Tibial artery (tissue), 4 donors: ENCODE results near the gene THBD.

ENCODE experiments used
- DNase-seq, 2 donors: peaks; one replicate each; pipeline ENCODE4 v3.0.0-alpha.2; 2019
- H3K27ac ChIP-seq, 2 donors: fragments of 200-600 bp; sonication (generic) in 1 of 2; 1 replicate in 1 of 2; 2 replicates in 1 of 2; pipeline ENCODE4 v1.5.1; 2018 to 2019; ENCODE audit warnings: mild to moderate bottlenecking in 1 of 2
- H3K27me3 ChIP-seq, 2 donors: fragments of 200-600 bp; sonication (generic) in 1 of 2; one replicate each; pipeline versions ENCODE4 v1.5.1 to v1.6.0; 2016 to 2019
- H3K36me3 ChIP-seq, 3 donors: fragments of 200-600 bp; sonication (generic) in 2 of 3; one replicate each; pipeline ENCODE4 v1.5.1; 2016 to 2019; ENCODE audit warnings: mild to moderate bottlenecking in 2 of 3
- H3K4me1 ChIP-seq, 4 donors: fragments of 200-600 bp; sonication (generic) in 2 of 4; 1 replicate in 3 of 4; 2 replicates in 1 of 4; pipeline ENCODE4 v1.5.1; 2016 to 2019
- H3K4me3 ChIP-seq, 2 donors: fragments of 200-600 bp; sonication (generic) in 1 of 2; 1 replicate in 1 of 2; 2 replicates in 1 of 2; pipeline ENCODE4 v1.5.1; 2018 to 2019; ENCODE audit warnings: mild to moderate bottlenecking in 2 of 2
- H3K9me3 ChIP-seq, 3 donors: fragments of 200-600 bp; sonication (generic) in 1 of 3; one replicate each; pipeline ENCODE4 v1.5.1; 2016 to 2019
- CTCF ChIP-seq, 2 experiments: fragments of 200-600 bp in 1 of 2; fragments of 450-650 bp in 1 of 2; IDR thresholded peaks; one replicate each; pipeline ENCODE4 v1.5.1; 2017 to 2019; ENCODE audit warnings: antibody characterized with exemption in 2 of 2, mild to moderate bottlenecking in 1 of 2, moderate library complexity in 1 of 2
- intact Hi-C: fragments of 100-400 bp; cut with DNase I; formaldehyde crosslinking; loops from one replicate; pipeline ENCODE4 v1.15.0; 2023; ENCODE audit warnings: low total_unique reads

THBD gene

GRCh38 chr20:23039136-23039875 is 10.2 kb downstream of the THBD start:
- H3K36me3 ChIP-seq: no peaks in the 10 kb centered on the region
- H3K27ac ChIP-seq: no peak overlapping the region
- H3K4me1 ChIP-seq: peaks cover 0 to 8% (median 5%) of the 10 kb centered on the region in 4 donors
- peaks cover 0 to 26% of the 10 kb centered on the region in 2 donors for H3K27me3 ChIP-seq
- DNase-seq: no peak
- no peak overlapping the region for H3K4me3 ChIP-seq
- no peaks in the 10 kb centered on the region for H3K9me3 ChIP-seq
- intact Hi-C loops: no loop called here
- no peak for TF ChIP-seq CTCF (IDR thresholded peaks at IDR 0.05)

- intact Hi-C loops: no loop called here
- Histone ChIP-seq H3K27ac (no peak overlapping the region), H3K9me3 (no peaks in the 10 kb centered on the region), H3K36me3 (no peaks in the 10 kb centered on the region), H3K4me3 (no peak overlapping the region), H3K4me1 (peaks cover 0 to 8% (median 5%) of the 10 kb centered on the region in 4 donors), H3K27me3 (peaks cover 0 to 26% of the 10 kb centered on the region in 2 donors)
- no peak for DNase-seq
- TF ChIP-seq CTCF (IDR thresholded peaks at IDR 0.05): no peak
These were observed 12.4 kb downstream of the THBD start for GRCh38 chr20:23037017-23037481.

GRCh38 chr20:23036371-23036770 is 13.1 kb downstream of the THBD start:
- no peak for DNase-seq
- no peak overlapping the region for H3K4me3 ChIP-seq
- intact Hi-C loops: no loop called here

GRCh38 chr20:23035731-23036130 is 13.7 kb downstream of the THBD start:
- Histone ChIP-seq H3K27ac (no peak overlapping the region), H3K4me1 (peaks cover 0 to 8% (median 5%) of the 10 kb centered on the region in 4 donors), H3K9me3 (no peaks in the 10 kb centered on the region), H3K27me3 (peaks cover 0 to 26% of the 10 kb centered on the region in 2 donors), H3K4me3 (no peak overlapping the region), H3K36me3 (no peaks in the 10 kb centered on the region)
- intact Hi-C loops: no loop called here
- no peak for DNase-seq
- no peak for TF ChIP-seq CTCF (IDR thresholded peaks at IDR 0.05)

More at GRCh38 chr20:23036371-23036770, 13.1 kb downstream of the THBD start:
- H3K27ac ChIP-seq: no peak overlapping the region
- H3K36me3 ChIP-seq: no peaks in the 10 kb centered on the region
- no peak for TF ChIP-seq CTCF (IDR thresholded peaks at IDR 0.05)
- H3K27me3 ChIP-seq: peaks cover 0 to 26% of the 10 kb centered on the region in 2 donors
- peaks cover 0 to 8% (median 5%) of the 10 kb centered on the region in 4 donors for H3K4me1 ChIP-seq
- H3K9me3 ChIP-seq: no peaks in the 10 kb centered on the region

GRCh38 chr20:23034721-23035671 is 14.5 kb downstream of the THBD start, which contains the start of gene SSTR4:
Gene SSTR4 (plus strand): TSS chr20:23035312. CDS start chr20:23035484, 172 bp downstream.
- H3K27me3 ChIP-seq: peaks cover 0 to 26% of the 10 kb centered on the region in 2 donors
- no peaks in the 10 kb centered on the region for H3K9me3 ChIP-seq
- TF ChIP-seq CTCF (IDR thresholded peaks at IDR 0.05): no peak
- no peaks in the 10 kb centered on the region for H3K36me3 ChIP-seq
- H3K4me1 ChIP-seq: peaks cover 0 to 8% (median 5%) of the 10 kb centered on the region in 4 donors
- no peak for DNase-seq
- H3K27ac ChIP-seq: no peak within 1 kb of the TSS
- intact Hi-C loops: no loop called here
- H3K4me3 ChIP-seq: peak within 1 kb of the TSS in 1 of 2 donors; percentile 40
